ENCODE measurements around the gene CSNK2A3. TPM values are rescaled to one million over a fixed set of nuclear protein-coding genes. Genes with fewer than 3 reads are reported as not detected.

CSNK2A3 gene
- total and polyA plus RNA-seq, 10 of the 15 experiments (the other 5 are each of a cell fraction or from before 2014, with no cell fraction given), result 0.68 to 6.2 (median 1.4) TPM

DNA sequence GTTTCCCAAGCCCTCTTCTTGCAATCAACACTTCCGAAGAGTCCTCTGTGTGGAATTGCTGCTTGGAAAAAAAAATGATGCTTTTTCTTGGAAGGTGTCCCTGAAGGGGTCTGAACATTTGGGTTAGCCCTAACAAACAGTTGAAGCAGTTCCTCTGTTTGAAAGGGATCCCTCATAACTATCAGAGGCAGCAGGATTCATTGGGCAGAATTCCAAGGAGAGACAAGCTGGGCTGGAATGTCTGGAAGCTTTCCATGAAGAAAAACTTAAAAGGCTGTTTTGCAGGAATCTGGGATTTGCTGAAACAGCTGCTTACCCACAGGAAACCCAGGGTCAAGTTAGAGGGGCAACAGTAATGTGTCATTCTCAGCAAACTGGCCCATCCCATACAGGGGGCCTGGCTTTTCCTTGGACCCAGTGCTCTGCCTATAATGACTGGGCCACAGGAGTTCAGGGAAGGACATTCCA lies 3.1 kb downstream of the CSNK2A3 start (continued):
- TF ChIP-seq, protein P1, sequence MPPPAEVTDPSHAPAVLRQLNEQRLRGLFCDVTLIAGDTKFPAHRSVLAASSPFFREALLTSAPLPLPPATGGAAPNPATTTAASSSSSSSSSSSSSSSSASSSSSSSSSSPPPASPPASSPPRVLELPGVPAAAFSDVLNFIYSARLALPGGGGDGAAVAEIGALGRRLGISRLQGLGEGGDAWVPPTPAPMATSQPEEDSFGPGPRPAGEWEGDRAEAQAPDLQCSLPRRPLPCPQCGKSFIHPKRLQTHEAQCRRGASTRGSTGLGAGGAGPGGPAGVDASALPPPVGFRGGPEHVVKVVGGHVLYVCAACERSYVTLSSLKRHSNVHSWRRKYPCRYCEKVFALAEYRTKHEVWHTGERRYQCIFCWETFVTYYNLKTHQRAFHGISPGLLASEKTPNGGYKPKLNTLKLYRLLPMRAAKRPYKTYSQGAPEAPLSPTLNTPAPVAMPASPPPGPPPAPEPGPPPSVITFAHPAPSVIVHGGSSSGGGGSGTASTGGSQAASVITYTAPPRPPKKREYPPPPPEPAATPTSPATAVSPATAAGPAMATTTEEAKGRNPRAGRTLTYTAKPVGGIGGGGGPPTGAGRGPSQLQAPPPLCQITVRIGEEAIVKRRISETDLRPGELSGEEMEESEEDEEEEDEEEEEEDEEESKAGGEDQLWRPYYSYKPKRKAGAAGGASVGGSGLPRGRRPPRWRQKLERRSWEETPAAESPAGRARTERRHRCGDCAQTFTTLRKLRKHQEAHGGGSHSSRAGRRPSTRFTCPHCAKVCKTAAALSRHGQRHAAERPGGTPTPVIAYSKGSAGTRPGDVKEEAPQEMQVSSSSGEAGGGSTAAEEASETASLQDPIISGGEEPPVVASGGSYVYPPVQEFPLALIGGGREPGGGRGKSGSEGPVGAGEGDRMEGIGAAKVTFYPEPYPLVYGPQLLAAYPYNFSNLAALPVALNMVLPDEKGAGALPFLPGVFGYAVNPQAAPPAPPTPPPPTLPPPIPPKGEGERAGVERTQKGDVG (CRISPR knock-in tag; IDR thresholded peaks at IDR 0.05), result no peak
- TF ChIP-seq, protein P2, sequence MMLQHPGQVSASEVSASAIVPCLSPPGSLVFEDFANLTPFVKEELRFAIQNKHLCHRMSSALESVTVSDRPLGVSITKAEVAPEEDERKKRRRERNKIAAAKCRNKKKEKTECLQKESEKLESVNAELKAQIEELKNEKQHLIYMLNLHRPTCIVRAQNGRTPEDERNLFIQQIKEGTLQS (IDR thresholded peaks at IDR 0.05; ENCODE audit: borderline replicate concordance, extremely low read depth, low read depth, low read length), result no peak
- TF ChIP-seq, protein P3, sequence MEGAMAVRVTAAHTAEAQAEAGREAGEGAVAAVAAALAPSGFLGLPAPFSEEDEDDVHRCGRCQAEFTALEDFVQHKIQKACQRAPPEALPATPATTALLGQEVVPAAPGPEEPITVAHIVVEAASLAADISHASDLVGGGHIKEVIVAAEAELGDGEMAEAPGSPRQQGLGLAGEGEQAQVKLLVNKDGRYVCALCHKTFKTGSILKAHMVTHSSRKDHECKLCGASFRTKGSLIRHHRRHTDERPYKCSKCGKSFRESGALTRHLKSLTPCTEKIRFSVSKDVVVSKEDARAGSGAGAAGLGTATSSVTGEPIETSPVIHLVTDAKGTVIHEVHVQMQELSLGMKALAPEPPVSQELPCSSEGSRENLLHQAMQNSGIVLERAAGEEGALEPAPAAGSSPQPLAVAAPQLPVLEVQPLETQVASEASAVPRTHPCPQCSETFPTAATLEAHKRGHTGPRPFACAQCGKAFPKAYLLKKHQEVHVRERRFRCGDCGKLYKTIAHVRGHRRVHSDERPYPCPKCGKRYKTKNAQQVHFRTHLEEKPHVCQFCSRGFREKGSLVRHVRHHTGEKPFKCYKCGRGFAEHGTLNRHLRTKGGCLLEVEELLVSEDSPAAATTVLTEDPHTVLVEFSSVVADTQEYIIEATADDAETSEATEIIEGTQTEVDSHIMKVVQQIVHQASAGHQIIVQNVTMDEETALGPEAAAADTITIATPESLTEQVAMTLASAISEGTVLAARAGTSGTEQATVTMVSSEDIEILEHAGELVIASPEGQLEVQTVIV (IDR thresholded peaks at IDR 0.05; ENCODE audit: borderline replicate concordance, partially characterized antibody), result no peak
- TF ChIP-seq KLF5 (IDR thresholded peaks at IDR 0.05; ENCODE audit: partially characterized antibody) (no peak), SP1 (IDR thresholded peaks at IDR 0.05; ENCODE audit: low read depth, low read length) (no peak)

All from GM12878 (cell line).